ENCODE data around the gene MYLK. TPM values are rescaled to one million over a fixed set of nuclear protein-coding genes. Genes with fewer than 3 reads are reported as not detected.

The MYLK gene
- total and polyA plus RNA-seq, 10 of the 15 experiments (the other 5 are each of a cell fraction or from before 2014, with no cell fraction given) = 0.04 to 1.6 (median 0.42) TPM; not detected in 1

DNA sequence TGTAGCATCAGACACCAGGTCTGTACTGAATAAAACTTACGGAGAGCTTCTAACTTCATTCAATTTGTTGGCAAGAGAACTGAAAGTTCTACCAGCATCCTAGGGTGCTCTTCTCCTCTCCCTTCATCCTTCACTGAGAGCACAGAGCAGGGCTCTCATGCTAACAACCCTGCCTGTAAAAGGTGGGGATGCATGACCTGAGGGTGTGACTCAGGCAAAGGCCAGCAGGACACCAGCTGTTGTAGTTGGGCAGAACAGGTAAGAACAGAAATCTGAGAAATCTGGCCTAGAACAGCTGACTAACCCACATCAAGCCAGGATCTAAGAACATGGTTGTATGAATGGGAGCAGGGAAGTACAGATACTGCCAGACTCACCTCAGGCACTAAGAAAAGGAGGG, 64.2 kb downstream of the MYLK start (continued):
- TF ChIP-seq, protein P1, sequence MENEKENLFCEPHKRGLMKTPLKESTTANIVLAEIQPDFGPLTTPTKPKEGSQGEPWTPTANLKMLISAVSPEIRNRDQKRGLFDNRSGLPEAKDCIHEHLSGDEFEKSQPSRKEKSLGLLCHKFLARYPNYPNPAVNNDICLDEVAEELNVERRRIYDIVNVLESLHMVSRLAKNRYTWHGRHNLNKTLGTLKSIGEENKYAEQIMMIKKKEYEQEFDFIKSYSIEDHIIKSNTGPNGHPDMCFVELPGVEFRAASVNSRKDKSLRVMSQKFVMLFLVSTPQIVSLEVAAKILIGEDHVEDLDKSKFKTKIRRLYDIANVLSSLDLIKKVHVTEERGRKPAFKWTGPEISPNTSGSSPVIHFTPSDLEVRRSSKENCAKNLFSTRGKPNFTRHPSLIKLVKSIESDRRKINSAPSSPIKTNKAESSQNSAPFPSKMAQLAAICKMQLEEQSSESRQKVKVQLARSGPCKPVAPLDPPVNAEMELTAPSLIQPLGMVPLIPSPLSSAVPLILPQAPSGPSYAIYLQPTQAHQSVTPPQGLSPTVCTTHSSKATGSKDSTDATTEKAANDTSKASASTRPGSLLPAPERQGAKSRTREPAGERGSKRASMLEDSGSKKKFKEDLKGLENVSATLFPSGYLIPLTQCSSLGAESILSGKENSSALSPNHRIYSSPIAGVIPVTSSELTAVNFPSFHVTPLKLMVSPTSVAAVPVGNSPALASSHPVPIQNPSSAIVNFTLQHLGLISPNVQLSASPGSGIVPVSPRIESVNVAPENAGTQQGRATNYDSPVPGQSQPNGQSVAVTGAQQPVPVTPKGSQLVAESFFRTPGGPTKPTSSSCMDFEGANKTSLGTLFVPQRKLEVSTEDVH (IDR thresholded peaks at IDR 0.05; ENCODE audit: low read depth, partially characterized antibody) = no peak
- TF ChIP-seq BACH1 (IDR thresholded peaks at IDR 0.05; ENCODE audit: borderline replicate concordance) (no peak), NBN (IDR thresholded peaks at IDR 0.05) (no peak), ZNF24 (IDR thresholded peaks at IDR 0.05) (no peak), HDAC2 (IDR thresholded peaks at IDR 0.05) (no peak), RELA (IDR thresholded peaks at IDR 0.05; ENCODE audit: borderline replicate concordance, partially characterized antibody) (no peak), SMARCA5 (IDR thresholded peaks at IDR 0.05) (no peak), SREBF2 (IDR thresholded peaks at IDR 0.05; ENCODE audit: low read length) (no peak)

DNA sequence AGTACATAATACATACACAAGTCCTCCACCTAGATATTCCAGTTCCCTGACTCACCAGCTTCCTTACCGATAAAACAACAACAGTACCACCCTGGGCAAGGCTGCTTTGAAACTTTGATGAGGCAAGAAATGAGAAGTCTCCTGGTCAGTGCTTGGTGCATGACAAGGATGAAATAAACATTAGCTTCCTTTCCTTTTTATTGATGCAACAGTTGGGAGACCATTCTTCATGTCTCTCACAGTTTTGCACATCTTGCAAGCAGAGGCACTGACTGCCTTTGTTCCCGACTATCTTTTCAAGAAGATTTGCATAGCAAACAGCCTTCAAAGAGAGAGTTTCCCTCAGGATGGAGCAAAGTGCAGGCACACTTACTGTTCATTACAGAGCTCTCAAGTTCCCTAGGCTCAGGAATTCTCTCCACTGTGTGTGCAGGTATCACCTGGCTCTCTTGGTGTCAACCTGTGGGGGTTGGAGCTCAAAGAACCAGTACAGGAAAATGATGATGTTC, 65.2 kb downstream of the MYLK start:
- in situ Hi-C loops (cut with MboI) (no loop called here), intact Hi-C loops (cut with micrococcal nuclease; ENCODE audit: unreplicated experiment) (no loop called here)
- ChIA-PET CTCF (no interaction called here), POLR2A (no interaction called here), RAD21 (ENCODE audit: unreplicated experiment) (no interaction called here), SMC1A (ENCODE audit: uncharacterized antibody, unreplicated experiment) (no interaction called here)
- H3K27me3 ChIP-seq (replicated peaks in 1 of 2; ENCODE audit: control insufficient read depth in 2 of 2, insufficient read depth in 2 of 2, low read length in 1 of 2) = no peaks in the 10 kb centered on the region; a peak in 1 of 4 replicates
- H3K79me2 ChIP-seq (ENCODE audit: control insufficient read depth, insufficient read depth, low read length) = no peaks in the 10 kb centered on the region
- no peaks in the 10 kb centered on the region for H3K9me3 ChIP-seq (replicated peaks; ENCODE audit: control insufficient read depth, insufficient read depth, low read length)
- no TSS peak for BruUV-seq (replicated peaks)
- ATAC-seq (no peak), DNase-seq (ENCODE audit: low read depth, low spot score) (no peak), FAIRE-seq (no peak)
- H3K9ac ChIP-seq (ENCODE audit: control insufficient read depth, insufficient read depth, low read length) = no peak overlapping the region
- TF ChIP-seq RB1 (IDR thresholded peaks at IDR 0.05; ENCODE audit: borderline replicate concordance) (no peak), RAD21 (IDR thresholded peaks at IDR 0.05; ENCODE audit: insufficient read depth, low read depth, low read length) (no peak), TBL1XR1 (IDR thresholded peaks at IDR 0.05; ENCODE audit: low read depth, low read length) (no peak), STAT3 (IDR thresholded peaks at IDR 0.05; ENCODE audit: low read depth, low read length) (no peak), ESRRA (IDR thresholded peaks at IDR 0.05; ENCODE audit: low read length) (no peak), ETV6 (conservative IDR thresholded peaks at IDR 0.05 in 1 of 2, IDR thresholded peaks at IDR 0.05 in 1 of 2; ENCODE audit: borderline replicate concordance in 1 of 2, low read depth in 1 of 2) (no peak), LARP7 (IDR thresholded peaks at IDR 0.05) (no peak)
- TF ChIP-seq, protein P2, sequence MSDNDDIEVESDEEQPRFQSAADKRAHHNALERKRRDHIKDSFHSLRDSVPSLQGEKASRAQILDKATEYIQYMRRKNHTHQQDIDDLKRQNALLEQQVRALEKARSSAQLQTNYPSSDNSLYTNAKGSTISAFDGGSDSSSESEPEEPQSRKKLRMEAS (IDR thresholded peaks at IDR 0.05; ENCODE audit: low read depth, low read length) = no peak
- TF ChIP-seq, protein P3, sequence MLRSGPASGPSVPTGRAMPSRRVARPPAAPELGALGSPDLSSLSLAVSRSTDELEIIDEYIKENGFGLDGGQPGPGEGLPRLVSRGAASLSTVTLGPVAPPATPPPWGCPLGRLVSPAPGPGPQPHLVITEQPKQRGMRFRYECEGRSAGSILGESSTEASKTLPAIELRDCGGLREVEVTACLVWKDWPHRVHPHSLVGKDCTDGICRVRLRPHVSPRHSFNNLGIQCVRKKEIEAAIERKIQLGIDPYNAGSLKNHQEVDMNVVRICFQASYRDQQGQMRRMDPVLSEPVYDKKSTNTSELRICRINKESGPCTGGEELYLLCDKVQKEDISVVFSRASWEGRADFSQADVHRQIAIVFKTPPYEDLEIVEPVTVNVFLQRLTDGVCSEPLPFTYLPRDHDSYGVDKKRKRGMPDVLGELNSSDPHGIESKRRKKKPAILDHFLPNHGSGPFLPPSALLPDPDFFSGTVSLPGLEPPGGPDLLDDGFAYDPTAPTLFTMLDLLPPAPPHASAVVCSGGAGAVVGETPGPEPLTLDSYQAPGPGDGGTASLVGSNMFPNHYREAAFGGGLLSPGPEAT (IDR thresholded peaks at IDR 0.05; ENCODE audit: low read depth) = no peak
- no peaks in the 10 kb centered on the region for H4K20me1 ChIP-seq (ENCODE audit: control insufficient read depth, insufficient read depth)
- no peak overlapping the region for H2AFZ ChIP-seq (ENCODE audit: control insufficient read depth, low read depth, low read length)
- H3K4me3 ChIP-seq = no peak overlapping the region
- no peaks in the 10 kb centered on the region for H3K36me3 ChIP-seq (ENCODE audit: control insufficient read depth in 2 of 2, insufficient read depth in 2 of 2, low read length in 1 of 2)
- no peak overlapping the region for H3K4me2 ChIP-seq (ENCODE audit: control insufficient read depth, insufficient read depth)
- no peak overlapping the region for H3K27ac ChIP-seq (ENCODE audit: control insufficient read depth, insufficient read depth)
- no peaks in the 10 kb centered on the region for H3K4me1 ChIP-seq (ENCODE audit: control insufficient read depth, insufficient read depth, low read length)
- WGBS (ENCODE audit: insufficient coverage, insufficient replicate concordance, low lambda C conversion rate, missing lambda C conversion rate) = 48% methylated on average over 2 of the region's 2 CpGs
